22Rv1 (cell line): ENCODE measurements around the gene NR4A3.

ENCODE experiments used
- H3K27ac ChIP-seq: fragments of 450-650 bp; 2 replicates; pipeline ENCODE4 v1.5.1; 2017
- ZFX ChIP-seq: fragments of 450-650 bp; IDR thresholded peaks from 2 replicates; pipeline ENCODE4 v1.6.1; 2017; ENCODE audit warnings: antibody characterized with exemption, borderline replicate concordance
- TF ChIP-seq, protein P1 (sequence below): fragments of 450-650 bp; IDR thresholded peaks from 2 replicates; pipeline ENCODE4 v1.5.1; 2017; ENCODE audit warnings: mild to moderate bottlenecking

The NR4A3 gene

DNA sequence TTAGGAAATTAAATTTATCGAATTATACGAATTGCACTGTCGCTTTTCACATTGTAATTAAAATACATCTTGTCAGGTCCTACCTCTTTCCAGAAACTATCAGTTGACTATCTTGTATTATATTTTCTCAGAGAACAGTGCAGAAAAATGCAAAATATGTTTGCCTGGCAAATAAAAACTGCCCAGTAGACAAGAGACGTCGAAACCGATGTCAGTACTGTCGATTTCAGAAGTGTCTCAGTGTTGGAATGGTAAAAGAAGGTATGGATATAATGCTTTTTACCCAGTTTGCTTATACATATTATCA lies 10.8 kb downstream of the NR4A3 start:
- TF ChIP-seq, protein P1, sequence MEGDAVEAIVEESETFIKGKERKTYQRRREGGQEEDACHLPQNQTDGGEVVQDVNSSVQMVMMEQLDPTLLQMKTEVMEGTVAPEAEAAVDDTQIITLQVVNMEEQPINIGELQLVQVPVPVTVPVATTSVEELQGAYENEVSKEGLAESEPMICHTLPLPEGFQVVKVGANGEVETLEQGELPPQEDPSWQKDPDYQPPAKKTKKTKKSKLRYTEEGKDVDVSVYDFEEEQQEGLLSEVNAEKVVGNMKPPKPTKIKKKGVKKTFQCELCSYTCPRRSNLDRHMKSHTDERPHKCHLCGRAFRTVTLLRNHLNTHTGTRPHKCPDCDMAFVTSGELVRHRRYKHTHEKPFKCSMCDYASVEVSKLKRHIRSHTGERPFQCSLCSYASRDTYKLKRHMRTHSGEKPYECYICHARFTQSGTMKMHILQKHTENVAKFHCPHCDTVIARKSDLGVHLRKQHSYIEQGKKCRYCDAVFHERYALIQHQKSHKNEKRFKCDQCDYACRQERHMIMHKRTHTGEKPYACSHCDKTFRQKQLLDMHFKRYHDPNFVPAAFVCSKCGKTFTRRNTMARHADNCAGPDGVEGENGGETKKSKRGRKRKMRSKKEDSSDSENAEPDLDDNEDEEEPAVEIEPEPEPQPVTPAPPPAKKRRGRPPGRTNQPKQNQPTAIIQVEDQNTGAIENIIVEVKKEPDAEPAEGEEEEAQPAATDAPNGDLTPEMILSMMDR: no peak
- TF ChIP-seq ZFX: no peak
- no peak overlapping the region for H3K27ac ChIP-seq

DNA sequence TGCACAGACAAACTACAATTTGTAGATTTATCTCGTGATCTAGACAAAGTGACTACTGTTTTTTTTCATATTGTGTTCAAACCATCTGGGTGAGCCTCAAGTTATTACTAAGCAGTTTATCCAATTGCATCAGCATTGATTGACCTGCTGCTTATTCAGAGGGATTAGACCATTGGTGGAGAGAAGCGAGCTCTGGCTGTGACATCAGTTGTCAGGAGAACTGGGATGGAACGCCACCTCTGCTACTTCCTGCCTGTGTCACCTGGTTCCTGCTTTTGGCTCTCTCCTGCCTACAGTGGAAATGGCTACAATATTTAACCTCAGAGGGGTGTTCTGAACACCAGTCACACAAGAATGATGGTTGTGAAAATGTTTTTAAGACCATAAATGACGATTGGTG lies 12.1 kb downstream of the NR4A3 start:
- H3K27ac ChIP-seq: no peak overlapping the region
- TF ChIP-seq, protein P1: no peak
- TF ChIP-seq ZFX: no peak

DNA sequence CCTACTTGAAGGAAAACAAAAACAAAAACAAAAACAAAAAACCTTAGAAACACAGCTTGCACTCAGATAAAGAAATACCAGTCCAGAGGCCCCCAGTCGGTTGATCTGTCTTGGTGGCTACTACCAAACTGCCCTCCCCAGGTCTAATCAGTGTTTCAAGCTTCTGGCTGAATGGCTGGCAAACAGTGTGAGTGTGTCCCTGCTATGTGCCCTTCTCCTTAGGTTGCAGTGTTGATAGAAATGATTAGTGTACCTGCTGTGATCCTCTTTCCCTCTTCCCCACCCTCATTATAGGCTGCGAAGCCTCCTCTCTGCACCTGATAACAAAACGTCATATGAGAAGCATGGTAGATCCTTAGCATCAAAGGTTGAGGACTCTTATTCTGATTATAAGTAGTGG lies 12.8 kb downstream of the NR4A3 start:
- no peak for TF ChIP-seq ZFX
- TF ChIP-seq, protein P1: no peak
- no peak overlapping the region for H3K27ac ChIP-seq

DNA sequence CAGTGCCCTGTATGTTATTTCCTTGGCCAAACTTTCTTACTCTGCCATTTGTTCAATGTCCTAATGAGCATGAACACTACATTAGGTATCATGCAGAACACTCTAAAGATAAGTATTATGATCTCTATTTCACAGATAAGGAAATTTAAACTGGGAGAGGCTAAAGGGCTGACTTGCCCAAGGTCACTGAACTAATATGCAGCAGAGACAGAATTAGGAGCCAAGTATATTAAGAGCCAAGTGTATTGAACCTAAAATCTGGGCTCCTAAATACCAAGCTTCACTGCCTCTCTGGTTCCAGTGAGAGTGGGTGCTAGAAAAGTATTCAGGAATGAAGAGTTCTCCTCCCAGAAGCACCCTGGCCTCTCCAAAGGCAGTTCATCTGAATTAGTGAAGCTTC lies 13.5 kb downstream of the NR4A3 start:
- H3K27ac ChIP-seq: no peak overlapping the region
- TF ChIP-seq ZFX: no peak
- TF ChIP-seq, protein P1: no peak

DNA sequence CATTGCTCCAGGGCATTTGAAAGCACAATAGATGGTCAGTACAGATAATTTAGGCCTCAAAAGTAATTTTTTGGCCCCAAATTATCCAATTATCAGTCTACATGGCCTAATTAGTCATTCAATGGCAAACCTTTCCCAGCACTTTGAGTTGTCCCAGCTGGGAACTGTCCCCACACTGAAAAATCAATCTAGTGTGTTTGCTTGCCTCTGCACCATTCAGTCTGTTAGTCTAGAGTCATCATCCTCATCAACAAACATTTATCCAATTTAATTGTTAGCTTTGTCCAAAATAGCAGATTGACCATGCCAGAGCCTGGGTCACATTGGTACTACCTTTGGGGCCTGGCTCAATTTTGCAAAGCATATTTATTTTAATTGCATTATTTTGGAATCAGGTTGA lies 13.9 kb downstream of the NR4A3 start:
- TF ChIP-seq ZFX: no peak
- TF ChIP-seq, protein P1: no peak
- H3K27ac ChIP-seq: no peak overlapping the region

DNA sequence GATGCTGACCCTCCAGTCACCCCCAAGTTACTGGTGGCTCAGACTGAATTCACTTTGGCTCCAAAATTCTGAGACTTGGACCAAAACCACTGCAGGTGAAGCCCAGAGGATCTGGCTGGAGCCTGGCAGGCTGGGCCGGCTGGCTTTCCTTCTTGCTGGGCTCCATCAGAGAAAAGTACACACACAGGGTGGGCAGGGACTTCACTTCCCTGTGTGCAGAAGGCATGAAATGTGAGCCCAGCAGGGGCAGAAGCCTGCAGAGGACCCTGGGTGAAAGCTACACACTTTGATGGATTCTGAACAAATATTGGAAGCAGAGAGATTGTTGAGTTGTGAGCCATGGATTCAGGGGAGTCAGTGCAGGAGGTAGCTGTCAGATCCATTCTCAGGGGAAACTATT lies 18.4 kb downstream of the NR4A3 start:
- no peak for TF ChIP-seq ZFX
- TF ChIP-seq, protein P1: no peak
- H3K27ac ChIP-seq: no peak overlapping the region

DNA sequence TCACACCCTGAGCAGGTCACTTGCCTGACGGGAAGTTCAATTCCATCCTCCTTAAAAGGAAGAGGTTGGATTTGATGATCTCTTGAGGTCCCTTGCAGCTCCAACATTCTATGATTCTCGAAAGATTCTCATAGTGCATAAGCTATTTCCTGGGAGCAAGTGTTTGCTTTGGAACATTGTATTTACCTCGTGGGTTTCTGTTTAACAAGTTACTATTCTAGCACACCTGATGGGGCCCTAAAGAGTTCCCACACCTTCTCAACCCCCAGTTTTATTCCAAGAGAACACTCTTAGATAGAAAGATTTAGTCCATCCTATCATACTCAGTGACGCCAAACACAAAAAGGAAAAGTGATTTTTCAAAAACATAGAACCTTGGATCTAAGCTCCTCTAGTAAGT lies 23.4 kb downstream of the NR4A3 start:
- no peak overlapping the region for H3K27ac ChIP-seq
- TF ChIP-seq, protein P1: no peak
- TF ChIP-seq ZFX: no peak
